Limb (tissue), 2 donors: ENCODE measurements around the gene AFMID.
A peak's percentile ranks its signal among the peaks of the same experiment; 100 is the strongest.
"Not testable (repeated sequence)": the region's sequence is repeated elsewhere in the genome, so short reads cannot be mapped to it uniquely, and the experiment has no call there.

Source experiments
- DNase-seq, 2 donors: peaks; one replicate each; pipeline ENCODE4 v3.0.0-alpha.2; 2016; ENCODE audit errors: extremely low spot score in 2 of 2

AFMID gene

GRCh38 chr17:78154903-78155811 lies 32.0 kb upstream of the AFMID start:
- DNase-seq: no peak

GRCh38 chr17:78159575-78160158 lies 27.5 kb upstream of the AFMID start:
- no peak for DNase-seq

GRCh38 chr17:78163881-78164747 lies 23.0 kb upstream of the AFMID start:
- no peak for DNase-seq

- DNase-seq: no peak
These were observed 22.2 kb upstream of the AFMID start for GRCh38 chr17:78164748-78165607.

GRCh38 chr17:78166416-78166815 lies 20.7 kb upstream of the AFMID start:
- no peak for DNase-seq

- DNase-seq: peak in 1 of 2 donors; percentile 83
These were observed 18.8 kb upstream of the AFMID start, which contains the start of gene SYNGR2 for GRCh38 chr17:78168242-78168902. SYNGR2 (plus strand) TSS chr17:78168581; CDS start chr17:78168617, 36 bp downstream.

GRCh38 chr17:78168903-78169793 lies 18.0 kb upstream of the AFMID start:
- no peak for DNase-seq

GRCh38 chr17:78170692-78171590 lies 16.2 kb upstream of the AFMID start:
- DNase-seq: no peak

- DNase-seq: not testable (repeated sequence)
These were observed 15.4 kb upstream of the AFMID start for GRCh38 chr17:78171591-78172248.

GRCh38 chr17:78172249-78173051 lies 14.7 kb upstream of the AFMID start:
- DNase-seq: no peak

GRCh38 chr17:78173097-78173715 lies 14.0 kb upstream of the AFMID start:
- DNase-seq: no peak

GRCh38 chr17:78174346-78174869 lies 12.8 kb upstream of the AFMID start:
- DNase-seq: no peak

GRCh38 chr17:78174870-78175642 lies 12.1 kb upstream of the AFMID start:
- DNase-seq: no peak

- DNase-seq: no peak
These were observed 11.6 kb upstream of the AFMID start for GRCh38 chr17:78175643-78175981.

- peak; percentile 30 to 77 for DNase-seq
These were observed 10.6 kb upstream of the AFMID start for GRCh38 chr17:78176548-78177025.
